ENCODE measurements around the gene URGCP.

The URGCP gene

DNA sequence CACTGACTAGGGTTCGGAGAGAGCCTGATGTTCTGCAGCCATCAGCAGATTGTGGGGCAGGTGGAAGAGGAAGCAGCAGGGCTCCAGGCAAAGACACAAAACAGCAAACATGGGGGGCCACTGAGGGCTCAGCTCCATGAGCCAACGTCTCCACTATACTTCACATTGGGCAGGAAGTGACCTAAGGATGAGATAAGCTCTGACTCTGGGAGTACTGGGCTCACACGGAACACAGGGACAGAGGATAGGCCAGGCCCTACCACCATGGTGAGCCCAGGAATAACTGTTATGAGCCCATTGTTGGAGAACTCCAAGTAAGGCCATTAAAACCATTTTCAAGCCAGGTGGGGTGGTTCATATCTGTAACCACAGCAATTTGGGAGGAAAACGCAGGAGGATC is 22.2 kb downstream of the URGCP start:
- H3K27ac ChIP-seq (ENCODE audit: low read length) = no peak overlapping the region
- H3K27me3 ChIP-seq (ENCODE audit: low read depth, low read length) = no peaks in the 10 kb centered on the region
- H3K36me3 ChIP-seq (ENCODE audit: control insufficient read depth in 1 of 2, insufficient read depth in 2 of 2, low read length in 2 of 2) = peaks cover 43 to 45% of the 10 kb centered on the region in 2 donors
- H3K4me1 ChIP-seq (ENCODE audit: control insufficient read depth in 1 of 2, insufficient read depth in 2 of 2, low read length in 2 of 2) = peaks cover 0 to 6% of the 10 kb centered on the region in 2 donors
- H3K9me3 ChIP-seq (ENCODE audit: control insufficient read depth in 1 of 2, low read length in 2 of 2) = no peaks in the 10 kb centered on the region
- H3K4me3 ChIP-seq (ENCODE audit: low read depth in 1 of 2, low read length in 2 of 2) = no peak overlapping the region

DNA sequence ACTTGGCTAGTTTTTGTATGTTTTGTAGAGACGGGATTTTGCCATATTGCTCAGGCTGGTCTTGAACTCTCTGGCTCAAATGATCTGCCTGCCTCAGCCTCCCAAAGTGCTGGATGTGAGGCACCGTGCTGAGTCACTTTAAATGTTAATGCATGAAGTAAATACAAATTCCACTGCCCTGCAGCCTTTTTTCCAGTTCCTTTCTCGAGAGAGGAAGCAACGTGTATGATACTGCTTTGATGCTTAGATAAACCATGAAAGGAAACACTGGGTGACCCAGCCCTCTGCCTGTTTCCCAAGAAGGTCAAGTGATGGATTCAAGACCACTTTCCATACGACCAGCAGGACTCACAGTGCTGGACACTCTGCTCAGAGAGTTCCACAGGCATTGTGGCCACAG is 25.8 kb downstream of the URGCP start:
- Histone ChIP-seq H3K4me1 (ENCODE audit: control insufficient read depth in 1 of 2, insufficient read depth in 2 of 2, low read length in 2 of 2) (peaks cover 0 to 4% of the 10 kb centered on the region in 2 donors), H3K36me3 (ENCODE audit: control insufficient read depth in 1 of 2, insufficient read depth in 2 of 2, low read length in 2 of 2) (peaks cover 68 to 72% of the 10 kb centered on the region in 2 donors), H3K27ac (ENCODE audit: low read length) (no peak overlapping the region), H3K27me3 (ENCODE audit: low read depth, low read length) (no peaks in the 10 kb centered on the region), H3K9me3 (ENCODE audit: control insufficient read depth in 1 of 2, low read length in 2 of 2) (no peaks in the 10 kb centered on the region), H3K4me3 (ENCODE audit: low read depth in 1 of 2, low read length in 2 of 2) (no peak overlapping the region)

DNA sequence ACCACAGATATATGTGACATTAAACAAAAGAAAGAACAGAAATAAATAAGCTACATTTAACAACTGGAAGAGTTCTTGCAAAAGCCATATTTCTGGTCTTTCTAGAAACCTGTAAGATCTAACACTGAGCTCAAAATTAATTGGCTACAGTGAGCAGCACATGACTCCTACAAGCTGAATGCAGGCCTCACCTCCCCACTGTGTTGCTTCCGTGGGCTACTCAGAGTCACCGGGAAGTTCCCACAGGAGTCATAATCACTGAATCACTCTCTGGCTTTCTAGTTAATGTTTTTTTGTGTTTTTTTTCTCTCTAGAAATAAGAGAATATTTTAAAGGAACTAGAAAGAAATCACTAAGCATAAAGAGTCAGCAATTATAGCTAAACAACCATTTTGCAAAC is 26.9 kb downstream of the URGCP start:
- Histone ChIP-seq H3K27me3 (ENCODE audit: low read depth, low read length) (no peaks in the 10 kb centered on the region), H3K9me3 (ENCODE audit: control insufficient read depth in 1 of 2, low read length in 2 of 2) (no peaks in the 10 kb centered on the region), H3K36me3 (ENCODE audit: control insufficient read depth in 1 of 2, insufficient read depth in 2 of 2, low read length in 2 of 2) (peaks cover 68 to 77% of the 10 kb centered on the region in 2 donors), H3K4me1 (ENCODE audit: control insufficient read depth in 1 of 2, insufficient read depth in 2 of 2, low read length in 2 of 2) (peaks cover 0 to 4% of the 10 kb centered on the region in 2 donors), H3K27ac (ENCODE audit: low read length) (no peak overlapping the region), H3K4me3 (ENCODE audit: low read depth in 1 of 2, low read length in 2 of 2) (no peak overlapping the region)

DNA sequence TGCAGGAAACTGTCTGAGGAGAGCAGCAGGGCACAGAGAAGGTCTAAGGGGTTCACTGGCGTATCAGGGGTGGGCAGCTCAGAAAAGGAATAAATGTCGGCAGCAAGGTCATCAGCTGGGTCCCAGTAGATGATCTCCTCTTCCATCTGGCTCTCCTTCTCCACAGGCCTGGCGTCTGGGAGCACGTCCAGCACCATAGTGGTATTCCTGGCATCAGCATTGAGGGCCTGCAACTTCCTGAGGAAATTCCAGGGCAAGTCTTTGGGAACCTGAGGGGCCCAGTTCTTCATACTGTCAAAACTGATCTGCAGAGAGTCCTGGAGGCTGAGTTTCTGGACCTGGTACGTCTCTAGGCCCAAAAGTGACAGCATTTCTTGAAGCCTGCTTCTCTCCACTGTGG is 27.5 kb downstream of the URGCP start:
- H3K27ac ChIP-seq (ENCODE audit: low read length) = peak overlapping the region; percentile 31

DNA sequence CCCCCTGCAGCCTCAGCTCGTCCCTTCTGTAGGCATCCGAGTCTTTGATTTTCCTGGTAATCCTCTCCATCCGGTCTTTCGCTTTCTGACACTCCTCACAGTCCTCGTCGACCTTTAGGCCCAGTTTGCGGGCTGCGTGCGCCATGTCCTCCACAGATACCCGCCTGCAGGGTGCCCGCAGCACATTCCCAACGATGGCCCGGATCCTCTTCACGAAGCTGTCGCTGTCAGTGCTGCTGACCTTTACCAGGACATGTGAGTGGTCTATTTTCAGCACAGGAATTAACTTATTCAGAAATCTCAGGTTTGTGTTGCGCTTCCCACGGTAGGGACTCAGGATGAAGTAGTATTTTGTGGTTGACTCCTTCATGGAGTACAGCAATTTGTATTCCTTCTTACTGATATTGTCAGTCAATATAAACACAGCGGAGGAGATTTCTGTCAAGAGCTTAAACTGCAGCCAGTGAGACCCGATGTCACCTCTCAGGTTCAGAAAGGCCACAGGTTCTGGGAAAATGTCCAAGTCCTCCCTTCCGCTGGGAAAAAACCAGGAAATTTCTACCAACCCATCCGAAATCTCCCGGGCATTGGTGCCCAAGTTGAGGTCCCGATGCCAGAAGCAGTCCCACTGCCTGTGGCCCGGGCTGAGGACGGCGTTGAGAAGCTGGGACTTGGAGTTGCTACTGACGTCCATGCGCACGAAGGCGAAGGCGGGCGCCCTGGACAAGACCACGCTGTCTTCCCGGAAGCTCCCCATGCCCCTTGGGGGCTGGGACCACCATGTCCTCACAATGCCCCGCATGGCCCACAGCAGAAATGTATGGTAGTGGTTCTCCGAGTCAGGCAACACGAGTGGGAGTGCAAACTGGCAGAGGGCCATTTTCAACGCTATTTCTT is 28.2 kb downstream of the URGCP start:
- Histone ChIP-seq H3K4me3 (ENCODE audit: low read depth in 1 of 2, low read length in 2 of 2) (no peak overlapping the region), H3K4me1 (ENCODE audit: control insufficient read depth in 1 of 2, insufficient read depth in 2 of 2, low read length in 2 of 2) (peaks cover 0 to 4% of the 10 kb centered on the region in 2 donors), H3K36me3 (ENCODE audit: control insufficient read depth in 1 of 2, insufficient read depth in 2 of 2, low read length in 2 of 2) (peaks cover 61 to 71% of the 10 kb centered on the region in 2 donors), H3K9me3 (ENCODE audit: control insufficient read depth in 1 of 2, low read length in 2 of 2) (no peaks in the 10 kb centered on the region), H3K27ac (ENCODE audit: low read length) (no peak overlapping the region), H3K27me3 (ENCODE audit: low read depth, low read length) (no peaks in the 10 kb centered on the region)

More for the DNA sequence above, 27.5 kb downstream of the URGCP start:
- peaks cover 0 to 4% of the 10 kb centered on the region in 2 donors for H3K4me1 ChIP-seq (ENCODE audit: control insufficient read depth in 1 of 2, insufficient read depth in 2 of 2, low read length in 2 of 2)
- no peak overlapping the region for H3K4me3 ChIP-seq (ENCODE audit: low read depth in 1 of 2, low read length in 2 of 2)
- H3K36me3 ChIP-seq (ENCODE audit: control insufficient read depth in 1 of 2, insufficient read depth in 2 of 2, low read length in 2 of 2) = peaks cover 65 to 73% of the 10 kb centered on the region in 2 donors
- no peaks in the 10 kb centered on the region for H3K27me3 ChIP-seq (ENCODE audit: low read depth, low read length)
- H3K9me3 ChIP-seq (ENCODE audit: control insufficient read depth in 1 of 2, low read length in 2 of 2) = no peaks in the 10 kb centered on the region

- H3K9me3 ChIP-seq (ENCODE audit: control insufficient read depth in 1 of 2, low read length in 2 of 2) = no peaks in the 10 kb centered on the region
- no peak overlapping the region for H3K4me3 ChIP-seq (ENCODE audit: low read depth in 1 of 2, low read length in 2 of 2)
- peaks cover 58 to 70% of the 10 kb centered on the region in 2 donors for H3K36me3 ChIP-seq (ENCODE audit: control insufficient read depth in 1 of 2, insufficient read depth in 2 of 2, low read length in 2 of 2)
- H3K27me3 ChIP-seq (ENCODE audit: low read depth, low read length) = no peaks in the 10 kb centered on the region
- H3K4me1 ChIP-seq (ENCODE audit: control insufficient read depth in 1 of 2, insufficient read depth in 2 of 2, low read length in 2 of 2) = peaks cover 0 to 7% of the 10 kb centered on the region in 2 donors
- H3K27ac ChIP-seq (ENCODE audit: low read length) = no peak overlapping the region
These were observed 29.2 kb downstream of the URGCP start for GRCh38 chr7:43876976-43877745.

DNA sequence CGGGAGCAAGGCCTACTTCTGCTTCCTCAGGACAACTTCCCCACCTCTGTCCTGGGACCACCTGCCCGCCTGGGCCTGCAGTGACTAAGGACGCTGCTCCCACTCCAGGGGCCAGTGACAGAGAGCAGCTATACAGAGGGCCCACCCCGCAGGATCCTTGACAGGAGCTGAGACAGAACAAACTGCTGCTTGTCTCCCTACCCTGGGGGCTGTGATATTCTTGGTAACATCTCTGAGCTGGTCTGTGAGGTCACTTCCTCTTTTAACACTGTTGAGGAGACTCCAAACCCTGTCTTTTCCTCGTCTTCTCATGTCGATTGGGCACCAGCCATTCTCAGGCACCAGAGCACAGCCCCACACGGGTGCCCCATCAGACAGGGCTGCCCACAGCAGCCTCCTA is 30.2 kb downstream of the URGCP start:
- H3K36me3 ChIP-seq (ENCODE audit: control insufficient read depth in 1 of 2, insufficient read depth in 2 of 2, low read length in 2 of 2) = peaks cover 51 to 61% of the 10 kb centered on the region in 2 donors
- peaks cover 0 to 11% of the 10 kb centered on the region in 2 donors for H3K4me1 ChIP-seq (ENCODE audit: control insufficient read depth in 1 of 2, insufficient read depth in 2 of 2, low read length in 2 of 2)
- H3K27me3 ChIP-seq (ENCODE audit: low read depth, low read length) = no peaks in the 10 kb centered on the region
- H3K9me3 ChIP-seq (ENCODE audit: control insufficient read depth in 1 of 2, low read length in 2 of 2) = no peaks in the 10 kb centered on the region
- no peak overlapping the region for H3K4me3 ChIP-seq (ENCODE audit: low read depth in 1 of 2, low read length in 2 of 2)
- no peak overlapping the region for H3K27ac ChIP-seq (ENCODE audit: low read length)

- peak overlapping the region; percentile 37 for H3K27ac ChIP-seq (ENCODE audit: low read length)
- H3K4me3 ChIP-seq (ENCODE audit: low read depth in 1 of 2, low read length in 2 of 2) = no peak overlapping the region
- peaks cover 4 to 12% of the 10 kb centered on the region in 2 donors for H3K4me1 ChIP-seq (ENCODE audit: control insufficient read depth in 1 of 2, insufficient read depth in 2 of 2, low read length in 2 of 2)
- peaks cover 25 to 46% of the 10 kb centered on the region in 2 donors for H3K36me3 ChIP-seq (ENCODE audit: control insufficient read depth in 1 of 2, insufficient read depth in 2 of 2, low read length in 2 of 2)
- no peaks in the 10 kb centered on the region for H3K9me3 ChIP-seq (ENCODE audit: control insufficient read depth in 1 of 2, low read length in 2 of 2)
- H3K27me3 ChIP-seq (ENCODE audit: low read depth, low read length) = no peaks in the 10 kb centered on the region
These were observed 33.1 kb downstream of the URGCP start for GRCh38 chr7:43873300-43873699.

- Histone ChIP-seq H3K36me3 (ENCODE audit: control insufficient read depth in 1 of 2, insufficient read depth in 2 of 2, low read length in 2 of 2) (peaks cover 20 to 39% of the 10 kb centered on the region in 2 donors), H3K4me1 (ENCODE audit: control insufficient read depth in 1 of 2, insufficient read depth in 2 of 2, low read length in 2 of 2) (peaks cover 7 to 15% of the 10 kb centered on the region in 2 donors), H3K9me3 (ENCODE audit: control insufficient read depth in 1 of 2, low read length in 2 of 2) (no peaks in the 10 kb centered on the region), H3K4me3 (ENCODE audit: low read depth in 1 of 2, low read length in 2 of 2) (no peak overlapping the region), H3K27ac (ENCODE audit: low read length) (peak overlapping the region; percentile 37), H3K27me3 (ENCODE audit: low read depth, low read length) (no peaks in the 10 kb centered on the region)
These were observed 33.8 kb downstream of the URGCP start for GRCh38 chr7:43872406-43873110.

DNA sequence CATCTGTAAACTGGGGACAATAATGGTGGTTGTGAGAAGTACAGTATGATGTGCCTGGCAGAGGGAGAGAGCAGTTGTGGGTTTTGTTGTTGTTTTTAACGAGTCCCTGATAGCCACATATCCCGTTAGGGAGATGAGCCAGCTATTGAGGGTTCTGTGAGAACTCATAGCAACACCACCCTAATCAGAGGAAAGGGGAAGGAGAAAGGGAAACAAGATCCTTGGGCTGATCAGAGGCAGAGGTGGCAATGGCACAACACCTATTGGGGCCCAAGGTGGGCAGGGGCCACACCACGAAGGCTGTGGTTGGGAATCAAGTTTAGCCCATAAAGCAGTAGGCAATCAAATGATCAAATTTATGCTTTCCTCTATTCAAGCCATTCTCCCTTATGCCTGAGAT is 35.3 kb downstream of the URGCP start:
- peaks cover 20 to 36% of the 10 kb centered on the region in 2 donors for H3K36me3 ChIP-seq (ENCODE audit: control insufficient read depth in 1 of 2, insufficient read depth in 2 of 2, low read length in 2 of 2)
- no peak overlapping the region for H3K4me3 ChIP-seq (ENCODE audit: low read depth in 1 of 2, low read length in 2 of 2)
- no peaks in the 10 kb centered on the region for H3K27me3 ChIP-seq (ENCODE audit: low read depth, low read length)
- peaks cover 7 to 15% of the 10 kb centered on the region in 2 donors for H3K4me1 ChIP-seq (ENCODE audit: control insufficient read depth in 1 of 2, insufficient read depth in 2 of 2, low read length in 2 of 2)
- no peak overlapping the region for H3K27ac ChIP-seq (ENCODE audit: low read length)
- H3K9me3 ChIP-seq (ENCODE audit: control insufficient read depth in 1 of 2, low read length in 2 of 2) = no peaks in the 10 kb centered on the region

GRCh38 chr7:43870316-43870715 is 36.1 kb downstream of the URGCP start:
- peak overlapping the region; percentile 90 for H3K27ac ChIP-seq (ENCODE audit: low read length)
- H3K4me3 ChIP-seq (ENCODE audit: low read depth in 1 of 2, low read length in 2 of 2) = peak overlapping the region; percentile 71 to 76
- H3K4me1 ChIP-seq (ENCODE audit: control insufficient read depth in 1 of 2, insufficient read depth in 2 of 2, low read length in 2 of 2) = peaks cover 7 to 15% of the 10 kb centered on the region in 2 donors

More at GRCh38 chr7:43870316-43870715, 36.1 kb downstream of the URGCP start:
- no peaks in the 10 kb centered on the region for H3K27me3 ChIP-seq (ENCODE audit: low read depth, low read length)
- H3K9me3 ChIP-seq (ENCODE audit: control insufficient read depth in 1 of 2, low read length in 2 of 2) = no peaks in the 10 kb centered on the region
- peaks cover 15 to 36% of the 10 kb centered on the region in 2 donors for H3K36me3 ChIP-seq (ENCODE audit: control insufficient read depth in 1 of 2, insufficient read depth in 2 of 2, low read length in 2 of 2)
